ENCODE measurements around the gene NCOA3.
"Not testable (repeated sequence)": the region's sequence is repeated elsewhere in the genome, so short reads cannot be mapped to it uniquely, and the experiment has no call there.

NCOA3 gene

GRCh38 chr20:47501116-47501481 is 588 bp upstream of the NCOA3 start:
- no peak for DNase-seq

- no peak for DNase-seq
These were observed 868 bp downstream of the NCOA3 start for GRCh38 chr20:47502271-47503239.

- DNase-seq: no peak
These were observed 2.0 kb downstream of the NCOA3 start for GRCh38 chr20:47503685-47504084.

- DNase-seq: no peak
These were observed 4.6 kb downstream of the NCOA3 start for GRCh38 chr20:47506335-47506734.

- DNase-seq: no peak
These were observed 5.2 kb downstream of the NCOA3 start for GRCh38 chr20:47506850-47507249.

- not testable (repeated sequence) for DNase-seq
These were observed 5.7 kb downstream of the NCOA3 start for GRCh38 chr20:47507275-47507981.

- no peak for DNase-seq
These were observed 6.6 kb downstream of the NCOA3 start for GRCh38 chr20:47508278-47508677.

- no peak for DNase-seq
These were observed 7.5 kb downstream of the NCOA3 start for GRCh38 chr20:47509104-47509661.

GRCh38 chr20:47509685-47510084 is 8.0 kb downstream of the NCOA3 start:
- DNase-seq: no peak

GRCh38 chr20:47515843-47516242 is 14.2 kb downstream of the NCOA3 start:
- no peak for DNase-seq

- no peak for DNase-seq
These were observed 19.5 kb downstream of the NCOA3 start for GRCh38 chr20:47521059-47521808.

- no peak for DNase-seq
These were observed 22.5 kb downstream of the NCOA3 start for GRCh38 chr20:47524015-47524784.

- no peak for DNase-seq
These were observed 25.5 kb downstream of the NCOA3 start for GRCh38 chr20:47527004-47527800.

GRCh38 chr20:47529840-47530239 is 28.2 kb downstream of the NCOA3 start:
- DNase-seq: no peak

GRCh38 chr20:47531458-47531857 is 29.8 kb downstream of the NCOA3 start:
- DNase-seq: no peak

- no peak for DNase-seq
These were observed 30.3 kb downstream of the NCOA3 start for GRCh38 chr20:47532002-47532401.

GRCh38 chr20:47533518-47534062 is 31.9 kb downstream of the NCOA3 start:
- no peak for DNase-seq

- no peak for DNase-seq
These were observed 32.7 kb downstream of the NCOA3 start for GRCh38 chr20:47534405-47534804.

- DNase-seq: no peak
These were observed 33.4 kb downstream of the NCOA3 start for GRCh38 chr20:47535088-47535487.

- no peak for DNase-seq
These were observed 34.3 kb downstream of the NCOA3 start for GRCh38 chr20:47535994-47536393.

Measured in NCI-H1930 (cell line).